Large intestine (tissue), 3 donors: ENCODE data around the gene KBTBD12. TPM values are rescaled to one million over a fixed set of nuclear protein-coding genes. Genes with fewer than 3 reads are reported as not detected.
"Not testable (repeated sequence)": the region's sequence is repeated elsewhere in the genome, so short reads cannot be mapped to it uniquely, and the experiment has no call there.

ENCODE experiments used
- DNase-seq, 2 donors: peaks; one replicate each; pipeline versions ENCODE4 v3.0.0 to v3.0.0-alpha.2; 2013
- H3K27ac ChIP-seq: one replicate; pipeline ENCODE4 v1.5.1; 2013; ENCODE audit warnings: low read length
- H3K27me3 ChIP-seq: 2 replicates; pipeline ENCODE4 v1.6.1; 2013; ENCODE audit warnings: low read length; ENCODE audit not compliant: control insufficient read depth, insufficient read depth
- H3K36me3 ChIP-seq: 2 replicates; pipeline ENCODE4 v1.6.1; 2013; ENCODE audit warnings: low read length; ENCODE audit not compliant: control insufficient read depth, insufficient read depth
- H3K4me1 ChIP-seq: one replicate; pipeline ENCODE4 v1.6.1; 2013; ENCODE audit warnings: low read length; ENCODE audit not compliant: control insufficient read depth, insufficient read depth
- H3K4me3 ChIP-seq: one replicate; pipeline ENCODE4 v1.5.1; 2013; ENCODE audit warnings: low read length
- H3K9me3 ChIP-seq: one replicate; pipeline ENCODE4 v1.6.1; 2013; ENCODE audit warnings: mild to moderate bottlenecking, low read depth, low read length, moderate library complexity; ENCODE audit not compliant: control insufficient read depth
- WGBS: methylation state at CpG from one replicate; pipeline ENCODE4 v1.1.5; 2013; ENCODE audit warnings: low lambda C conversion rate; ENCODE audit not compliant: insufficient coverage; 5-methylcytosine and 5-hydroxymethylcytosine counted together
- polyA plus RNA-seq: library from polyadenylated mRNA; unstranded; fragments of 120-200 nt; gene quantifications from one replicate; pipeline ENCODE4 v1.2.1, GENCODE V29; 2013

The KBTBD12 gene
- polyA plus RNA-seq, 1 donor, result 0.52 TPM

- peaks cover 11% of the 10 kb centered on the region for H3K9me3 ChIP-seq
- H3K4me3 ChIP-seq, result no peak overlapping the region
- WGBS, result no CpG with 5 or more reads among the region's 4 CpGs
- DNase-seq, result no peak
- H3K27ac ChIP-seq, result no peak overlapping the region
- no peaks in the 10 kb centered on the region for H3K36me3 ChIP-seq
- H3K4me1 ChIP-seq, result no peaks in the 10 kb centered on the region
- no peaks in the 10 kb centered on the region for H3K27me3 ChIP-seq
Observed at GRCh38 chr3:127887321-127887720, 27.7 kb upstream of the KBTBD12 start.

GRCh38 chr3:127888156-127888555 lies 26.9 kb upstream of the KBTBD12 start:
- H3K9me3 ChIP-seq, result peaks cover 11% of the 10 kb centered on the region
- no peaks in the 10 kb centered on the region for H3K36me3 ChIP-seq
- H3K4me1 ChIP-seq, result no peaks in the 10 kb centered on the region
- no peak overlapping the region for H3K4me3 ChIP-seq
- no peak for DNase-seq
- no peak overlapping the region for H3K27ac ChIP-seq
- WGBS, result no CpG with 5 or more reads among the region's 4 CpGs
- H3K27me3 ChIP-seq, result no peaks in the 10 kb centered on the region

DNA sequence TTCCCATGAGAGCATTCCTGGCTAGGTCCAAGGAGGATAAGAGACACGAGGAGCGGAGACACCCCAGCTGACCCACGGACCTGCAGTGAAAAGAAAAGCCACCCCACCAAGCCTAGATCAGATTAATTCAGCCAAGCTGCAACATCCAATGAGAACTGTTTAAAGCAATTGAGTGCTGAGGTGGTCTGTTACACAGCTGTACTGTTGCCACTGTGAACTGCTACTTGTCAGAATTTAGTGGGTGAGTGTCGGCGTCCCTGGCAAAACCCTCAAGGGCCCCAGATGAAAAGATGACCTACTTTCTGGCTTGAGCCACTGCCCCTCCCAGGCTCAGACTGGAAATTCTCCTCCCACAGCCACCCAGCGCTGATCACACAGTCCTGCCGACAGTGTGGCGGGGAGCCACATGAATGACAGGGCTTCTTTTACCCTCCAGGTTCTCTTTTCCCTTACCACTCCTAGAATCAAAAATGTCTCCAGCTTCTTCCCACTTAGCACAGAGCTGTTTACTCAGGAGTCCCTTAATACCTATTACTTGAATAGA lies 26.4 kb upstream of the KBTBD12 start:
- Histone ChIP-seq H3K27me3 (no peaks in the 10 kb centered on the region), H3K9me3 (peaks cover 11% of the 10 kb centered on the region), H3K27ac (no peak overlapping the region), H3K4me1 (no peaks in the 10 kb centered on the region), H3K4me3 (no peak overlapping the region), H3K36me3 (no peaks in the 10 kb centered on the region)
- no peak for DNase-seq
- no CpG with 5 or more reads among the region's 8 CpGs for WGBS

DNA sequence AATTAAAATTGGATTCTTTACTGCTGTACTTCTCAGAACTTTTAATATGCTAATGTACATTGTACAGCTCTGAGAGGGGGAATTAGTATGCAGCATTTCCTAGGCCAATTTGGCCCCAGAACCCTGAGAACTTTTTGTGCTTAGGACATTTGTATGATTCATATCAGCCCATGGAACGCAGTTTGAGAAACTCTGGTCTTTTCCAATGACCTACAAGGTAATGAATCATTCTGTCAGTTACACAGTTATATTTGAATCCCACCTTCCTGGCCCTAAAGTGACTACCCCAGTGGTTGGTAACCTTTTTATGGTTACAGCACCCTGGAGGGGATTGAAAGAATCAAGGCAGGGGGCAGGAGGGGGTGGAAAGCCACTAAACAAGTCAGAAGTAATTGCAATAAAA lies 25.6 kb upstream of the KBTBD12 start:
- Histone ChIP-seq H3K27ac (peak overlapping the region; percentile 72), H3K4me3 (no peak overlapping the region), H3K36me3 (no peaks in the 10 kb centered on the region), H3K27me3 (no peaks in the 10 kb centered on the region), H3K4me1 (no peaks in the 10 kb centered on the region), H3K9me3 (peaks cover 11% of the 10 kb centered on the region)
- no peak for DNase-seq
- WGBS, result no CpG with 5 or more reads among the region's 1 CpG

DNA sequence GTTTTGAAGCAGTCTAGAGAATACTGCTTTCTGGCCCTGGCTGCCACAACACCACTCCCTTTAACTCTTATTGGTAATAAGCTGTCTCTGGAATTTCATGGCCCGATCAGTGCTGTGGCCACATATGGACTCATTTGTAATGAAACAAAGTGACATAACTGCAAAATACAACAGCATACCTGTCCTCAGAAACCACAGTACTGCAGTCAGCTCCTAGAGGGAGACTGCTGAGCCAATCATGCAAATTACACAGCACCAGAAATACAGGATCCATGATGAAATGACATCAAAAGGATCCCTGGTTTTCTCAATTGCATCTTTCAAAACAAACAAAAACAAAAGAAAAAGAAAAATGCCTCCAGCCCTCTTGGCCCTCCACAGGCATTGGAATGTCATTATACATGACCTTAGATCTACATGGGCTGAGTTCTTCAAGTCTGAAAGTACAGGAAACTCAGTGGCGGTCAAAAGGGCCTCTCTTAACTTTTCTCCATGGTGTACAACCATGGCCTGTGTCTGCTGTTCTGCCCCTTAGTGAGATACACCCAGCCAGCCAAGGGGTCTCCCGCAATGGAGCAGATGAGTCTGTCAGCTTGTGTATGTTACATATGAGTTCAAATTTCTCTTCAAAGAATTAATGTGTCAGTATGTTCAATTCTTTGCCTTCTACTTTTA lies 24.9 kb upstream of the KBTBD12 start:
- peak overlapping the region; percentile 72 for H3K27ac ChIP-seq
- H3K9me3 ChIP-seq, result peaks cover 11% of the 10 kb centered on the region
- H3K4me3 ChIP-seq, result no peak overlapping the region
- DNase-seq, result peak in 1 of 2 donors; percentile 59
- no peaks in the 10 kb centered on the region for H3K4me1 ChIP-seq
- no peaks in the 10 kb centered on the region for H3K27me3 ChIP-seq
- no peaks in the 10 kb centered on the region for H3K36me3 ChIP-seq
- 100% methylated on average over 1 of the region's 3 CpGs for WGBS

DNA sequence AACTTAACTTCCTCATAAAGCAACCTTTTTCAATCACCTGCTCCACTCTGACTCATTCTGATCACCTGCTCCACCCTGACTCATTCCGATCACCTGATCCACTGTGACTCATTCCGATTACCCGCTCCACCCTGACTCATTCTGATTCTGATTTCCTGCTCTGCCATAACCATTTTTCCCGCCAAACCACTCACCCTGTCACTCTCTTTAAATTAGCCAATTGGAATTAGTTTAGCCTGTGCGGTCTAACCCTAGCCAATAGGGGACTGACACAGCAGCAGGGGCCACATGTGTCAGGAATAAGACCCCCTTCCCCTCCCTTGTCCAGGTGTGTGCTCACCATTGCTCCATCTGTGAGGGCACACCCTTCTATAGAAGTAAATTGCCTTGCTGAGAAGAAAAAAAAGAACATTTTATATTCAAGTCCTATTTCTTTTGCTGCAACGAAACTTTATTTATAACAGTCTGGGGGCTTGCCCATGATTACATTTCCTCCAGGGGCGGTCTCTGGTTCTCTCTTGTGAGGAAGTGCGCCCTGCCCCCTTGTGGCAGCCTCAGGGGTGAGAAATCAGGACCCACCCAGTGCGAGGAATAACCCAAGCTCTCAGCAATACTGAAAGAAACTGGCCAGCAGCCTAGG lies 24.3 kb upstream of the KBTBD12 start:
- H3K36me3 ChIP-seq, H3K4me1 ChIP-seq, H3K27me3 ChIP-seq, H3K4me3 ChIP-seq: not testable (repeated sequence)
- DNase-seq, result peak; percentile 42 to 65
- Histone ChIP-seq H3K27ac (peak overlapping the region; percentile 72), H3K9me3 (peaks cover 11% of the 10 kb centered on the region)
- WGBS, result no CpG with 5 or more reads among the region's 9 CpGs

DNA sequence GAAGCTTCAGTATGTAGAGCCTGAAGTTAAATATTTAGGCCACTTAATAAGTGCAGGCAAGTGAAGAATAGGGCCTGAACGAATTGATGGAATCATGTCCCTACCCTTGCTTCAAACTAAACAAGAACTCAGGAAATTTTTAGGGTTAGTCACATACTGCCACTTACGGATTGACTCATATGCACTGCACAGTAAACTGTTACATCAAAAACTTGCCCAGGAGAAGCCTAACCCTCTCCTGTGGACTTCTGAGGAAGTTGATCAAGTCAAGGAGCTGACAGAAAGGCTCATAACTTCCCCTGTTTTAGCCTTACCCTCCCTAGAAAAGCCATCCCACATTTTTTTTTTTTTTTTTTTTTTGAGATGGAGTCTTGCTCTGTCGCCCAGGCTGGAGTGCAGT lies 20.6 kb upstream of the KBTBD12 start:
- no peak overlapping the region for H3K27ac ChIP-seq
- no peaks in the 10 kb centered on the region for H3K27me3 ChIP-seq
- no peaks in the 10 kb centered on the region for H3K36me3 ChIP-seq
- no CpG with 5 or more reads among the region's 3 CpGs for WGBS
- H3K4me1 ChIP-seq, result no peaks in the 10 kb centered on the region
- no peak for DNase-seq
- no peak overlapping the region for H3K4me3 ChIP-seq
- H3K9me3 ChIP-seq, result peaks cover 11% of the 10 kb centered on the region

DNA sequence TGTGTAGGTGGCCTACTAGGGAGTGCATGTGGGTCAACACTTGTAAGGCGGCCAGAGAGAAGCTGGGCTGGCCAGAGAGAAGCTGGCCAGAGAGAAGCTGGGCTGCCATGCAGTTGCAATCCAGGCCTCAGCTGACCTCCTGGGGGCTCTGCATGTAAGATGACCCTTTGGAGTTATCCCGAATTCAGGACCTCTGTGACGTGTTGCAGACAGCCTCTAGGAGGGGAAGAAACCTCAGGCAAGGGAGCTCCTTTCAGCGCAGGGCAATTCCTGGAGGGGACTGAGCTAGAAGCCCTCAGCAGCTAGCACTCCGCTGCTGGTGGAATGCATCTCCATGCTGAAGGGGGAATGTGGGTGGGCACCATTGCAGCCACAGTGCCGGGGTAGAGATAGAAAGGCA lies 15.8 kb upstream of the KBTBD12 start:
- Histone ChIP-seq H3K4me1 (peaks cover 10% of the 10 kb centered on the region), H3K27ac (no peak overlapping the region), H3K36me3 (no peaks in the 10 kb centered on the region), H3K4me3 (no peak overlapping the region), H3K27me3 (no peaks in the 10 kb centered on the region), H3K9me3 (no peaks in the 10 kb centered on the region)
- no peak for DNase-seq
- WGBS, result 100% methylated on average over 2 of the region's 6 CpGs

- no peaks in the 10 kb centered on the region for H3K36me3 ChIP-seq
- H3K4me1 ChIP-seq, result peaks cover 12% of the 10 kb centered on the region
- no peaks in the 10 kb centered on the region for H3K27me3 ChIP-seq
- no peak overlapping the region for H3K4me3 ChIP-seq
- DNase-seq, result no peak
- H3K9me3 ChIP-seq, result no peaks in the 10 kb centered on the region
- WGBS, result no CpG with 5 or more reads among the region's 3 CpGs
- no peak overlapping the region for H3K27ac ChIP-seq
Observed at GRCh38 chr3:127899766-127900165, 15.3 kb upstream of the KBTBD12 start.

DNA sequence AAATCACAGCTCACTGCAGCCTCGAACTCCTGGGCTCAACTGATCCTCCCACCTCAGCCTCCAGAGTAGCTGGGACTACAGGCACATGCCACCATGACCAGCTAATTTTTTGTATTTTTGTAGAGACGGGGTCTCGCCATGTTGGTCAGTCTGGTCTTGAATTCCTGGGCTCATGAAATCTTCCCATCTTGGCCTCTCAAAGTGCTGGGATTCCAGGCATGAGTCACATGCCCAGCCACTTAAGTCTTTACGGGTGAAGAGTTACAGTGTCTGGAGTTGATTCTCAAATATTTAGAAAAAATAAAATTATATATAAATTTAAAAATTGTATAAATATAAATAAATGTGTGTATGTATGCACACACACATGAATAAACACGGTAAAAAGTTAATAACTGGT lies 14.5 kb upstream of the KBTBD12 start:
- no peak overlapping the region for H3K4me3 ChIP-seq
- no peak overlapping the region for H3K27ac ChIP-seq
- no peak for DNase-seq
- no peaks in the 10 kb centered on the region for H3K27me3 ChIP-seq
- H3K36me3 ChIP-seq, result no peaks in the 10 kb centered on the region
- peaks cover 12% of the 10 kb centered on the region for H3K4me1 ChIP-seq
- WGBS, result 90% methylated on average over 2 of the region's 5 CpGs
- no peaks in the 10 kb centered on the region for H3K9me3 ChIP-seq
